Mesenchymal stem cell (in vitro differentiated cells and primary cell): Measurements from ENCODE around the gene SF3A2.

Experiments
- DNase-seq: peaks from one replicate; pipeline ENCODE4 v3.0.0-alpha.2; 2013
- H2AFZ ChIP-seq: one replicate; pipeline ENCODE4 v1.6.1; 2013; ENCODE audit warnings: low read depth, mild to moderate bottlenecking, control low read depth, inconsistent platforms, low read length, moderate library complexity
- H2AK5ac ChIP-seq: 2 replicates; pipeline ENCODE4 v1.6.1; 2013; ENCODE audit warnings: low read length, moderate library complexity, mild to moderate bottlenecking, inconsistent platforms; ENCODE audit not compliant: severe bottlenecking
- H2BK120ac ChIP-seq: one replicate; pipeline ENCODE4 v1.6.1; 2013; ENCODE audit warnings: low read depth, mild to moderate bottlenecking, inconsistent platforms, low read length, moderate library complexity
- H2BK12ac ChIP-seq, 2 experiments: one replicate each; pipeline ENCODE4 v1.6.1; 2013; ENCODE audit warnings: inconsistent platforms in 2 of 2, low read length in 2 of 2, mild to moderate bottlenecking in 2 of 2, moderate library complexity in 2 of 2, control low read depth in 1 of 2
- H2BK15ac ChIP-seq: one replicate; pipeline ENCODE4 v1.6.1; 2013; ENCODE audit warnings: mild to moderate bottlenecking, low read depth, inconsistent platforms; ENCODE audit not compliant: poor library complexity, severe bottlenecking
- H2BK5ac ChIP-seq: 2 replicates; pipeline ENCODE4 v1.6.1; 2013; ENCODE audit warnings: low read depth, mild to moderate bottlenecking, low read length, control low read depth, inconsistent platforms; ENCODE audit not compliant: poor library complexity, severe bottlenecking
- H3K14ac ChIP-seq, 2 experiments: one replicate each; pipeline ENCODE4 v1.6.1; 2013; ENCODE audit warnings: inconsistent platforms in 2 of 2, low read length in 2 of 2, control low read depth in 1 of 2, mild to moderate bottlenecking in 1 of 2, moderate library complexity in 1 of 2
- H3K18ac ChIP-seq, 2 experiments: one replicate each; pipeline ENCODE4 v1.6.1; 2013; ENCODE audit warnings: inconsistent platforms in 2 of 2, low read length in 2 of 2, control low read depth in 1 of 2, low read depth in 1 of 2, mild to moderate bottlenecking in 1 of 2
- H3K23ac ChIP-seq, 2 experiments: one replicate each; pipeline ENCODE4 v1.6.1; 2013; ENCODE audit warnings: inconsistent platforms in 2 of 2, low read length in 2 of 2, mild to moderate bottlenecking in 2 of 2, moderate library complexity in 2 of 2, control low read depth in 1 of 2
- H3K27ac ChIP-seq: 2 replicates; pipeline ENCODE4 v1.5.1; 2013; ENCODE audit warnings: mild to moderate bottlenecking, moderate library complexity, low read length, control low read depth, inconsistent platforms; ENCODE audit not compliant: poor library complexity, severe bottlenecking
- H3K27me3 ChIP-seq, 2 experiments: 2 replicates each; pipeline versions ENCODE4 v1.6.1 to v1.7.0; 2013; ENCODE audit warnings: low read length in 2 of 2, mild to moderate bottlenecking in 2 of 2, moderate library complexity in 2 of 2, control low read depth in 1 of 2, inconsistent platforms in 1 of 2; ENCODE audit not compliant: control insufficient read depth in 1 of 2, insufficient read depth in 1 of 2
- H3K36me3 ChIP-seq, 2 experiments: 2 replicates each; pipeline versions ENCODE4 v1.6.1 to v1.7.0; 2013; ENCODE audit warnings: low read length in 2 of 2, control low read depth in 1 of 2, inconsistent platforms in 1 of 2, low read depth in 1 of 2, mild to moderate bottlenecking in 1 of 2; ENCODE audit not compliant: insufficient read depth in 2 of 2, control insufficient read depth in 1 of 2
- H3K4ac ChIP-seq, 2 experiments: one replicate each; pipeline ENCODE4 v1.6.1; 2013; ENCODE audit warnings: inconsistent platforms in 2 of 2, low read length in 2 of 2, mild to moderate bottlenecking in 2 of 2, moderate library complexity in 2 of 2, control low read depth in 1 of 2, low read depth in 1 of 2
- H3K4me1 ChIP-seq: 2 replicates; pipeline ENCODE4 v1.6.1; 2013; ENCODE audit warnings: low read depth, low read length, control low read depth; ENCODE audit not compliant: control insufficient read depth, insufficient read depth
- H3K4me2 ChIP-seq: 2 replicates; pipeline ENCODE4 v1.6.1; 2013; ENCODE audit warnings: low read length, mild to moderate bottlenecking, inconsistent platforms; ENCODE audit not compliant: poor library complexity, severe bottlenecking
- H3K4me3 ChIP-seq, 2 experiments: 2 replicates each; pipeline versions ENCODE4 v1.5.1 to v1.7.0; 2013; ENCODE audit warnings: low read length in 2 of 2, mild to moderate bottlenecking in 2 of 2, control low read depth in 1 of 2, low read depth in 1 of 2; ENCODE audit not compliant: insufficient read depth in 1 of 2
- H3K79me1 ChIP-seq: replicated peaks from 2 replicates; pipeline ENCODE4 v1.6.1; 2013; ENCODE audit warnings: mild to moderate bottlenecking, control low read depth, low read length, inconsistent platforms; ENCODE audit not compliant: poor library complexity, severe bottlenecking
- H3K9ac ChIP-seq: 2 replicates; pipeline ENCODE4 v1.7.0; 2013; ENCODE audit warnings: mild to moderate bottlenecking, low read length, moderate library complexity
- H3K9me3 ChIP-seq: 2 replicates; pipeline ENCODE4 v1.7.0; 2013; ENCODE audit warnings: mild to moderate bottlenecking, low read length; ENCODE audit not compliant: control insufficient read depth
- H4K8ac ChIP-seq: one replicate; pipeline ENCODE4 v1.6.1; 2013; ENCODE audit warnings: inconsistent platforms, mild to moderate bottlenecking, low read length, moderate library complexity
- H4K91ac ChIP-seq: one replicate; pipeline ENCODE4 v1.6.1; 2013; ENCODE audit warnings: mild to moderate bottlenecking, low read length, inconsistent platforms
- WGBS: methylation state at CpG from one replicate; pipeline ENCODE4 v1.1.7; 2013; ENCODE audit warnings: mixed read lengths; 5-methylcytosine and 5-hydroxymethylcytosine counted together

The SF3A2 gene

GRCh38 chr19:2197270-2197669 lies 39.4 kb upstream of the SF3A2 start:
- Histone ChIP-seq H3K79me1 (peaks cover 37% of the 10 kb centered on the region), H3K4me1 (peaks cover 28% of the 10 kb centered on the region), H3K4ac (no peak overlapping the region), H4K91ac (peak overlapping the region; percentile 12), H2BK120ac (no peak overlapping the region), H2BK5ac (no peak overlapping the region), H2BK12ac (no peak overlapping the region), H3K36me3 (peaks cover 85 to 97% of the 10 kb centered on the region in 2 experiments), H2AFZ (no peak overlapping the region), H3K9ac (no peak overlapping the region), H3K9me3 (no peaks in the 10 kb centered on the region), H2AK5ac (no peak overlapping the region), H3K4me3 (no peak overlapping the region), H3K27ac (no peak overlapping the region), H4K8ac (peak overlapping the region; percentile 28), H3K23ac (no peak overlapping the region), H3K18ac (no peak overlapping the region), H2BK15ac (no peak overlapping the region), H3K14ac (no peak overlapping the region), H3K4me2 (no peak overlapping the region), H3K27me3 (no peaks in the 10 kb centered on the region)
- no peak for DNase-seq
- 97% methylated on average over 15 of the region's 15 CpGs for WGBS

GRCh38 chr19:2198317-2198716 lies 38.3 kb upstream of the SF3A2 start:
- 94% methylated on average over 20 of the region's 22 CpGs for WGBS
- Histone ChIP-seq H3K36me3 (peaks cover 84 to 96% of the 10 kb centered on the region in 2 experiments), H3K79me1 (peaks cover 36% of the 10 kb centered on the region), H2AFZ (no peak overlapping the region), H3K18ac (no peak overlapping the region), H3K4me1 (peaks cover 28% of the 10 kb centered on the region), H2BK5ac (no peak overlapping the region), H2BK120ac (no peak overlapping the region), H4K8ac (no peak overlapping the region), H3K4me3 (no peak overlapping the region), H2BK15ac (no peak overlapping the region), H3K27me3 (no peaks in the 10 kb centered on the region), H3K27ac (no peak overlapping the region), H2AK5ac (no peak overlapping the region), H3K4me2 (no peak overlapping the region), H3K4ac (no peak overlapping the region), H3K9ac (no peak overlapping the region), H4K91ac (no peak overlapping the region), H2BK12ac (no peak overlapping the region), H3K9me3 (no peaks in the 10 kb centered on the region), H3K23ac (no peak overlapping the region), H3K14ac (no peak overlapping the region)
- no peak for DNase-seq

DNA sequence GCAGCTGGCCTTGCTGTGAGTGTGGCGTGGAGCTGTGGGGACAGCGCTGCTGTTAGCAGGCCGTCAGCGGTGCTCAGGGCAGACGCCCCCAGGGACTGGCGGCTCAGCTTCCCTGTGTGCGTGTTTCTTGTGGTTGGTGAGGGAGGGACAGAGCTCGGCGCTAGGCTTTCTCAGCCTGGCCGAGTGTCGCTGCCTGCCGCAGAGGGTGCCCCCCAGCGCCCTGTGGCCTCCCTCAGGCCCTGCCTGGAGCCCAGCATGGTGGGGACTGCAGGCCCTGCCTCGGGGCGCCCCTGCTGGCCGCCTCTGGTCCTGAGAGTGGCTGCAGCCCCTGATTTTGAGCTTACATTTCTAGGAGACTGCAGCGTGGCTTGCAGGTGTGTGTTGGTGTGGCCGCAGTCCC lies 37.4 kb upstream of the SF3A2 start:
- no peak overlapping the region for H2AFZ ChIP-seq
- no peak overlapping the region for H2BK12ac ChIP-seq
- no peak for DNase-seq
- H3K27ac ChIP-seq, result no peak overlapping the region
- H3K23ac ChIP-seq, result no peak overlapping the region
- H4K91ac ChIP-seq, result no peak overlapping the region
- 77% methylated on average over 17 of the region's 18 CpGs for WGBS
- H3K4me2 ChIP-seq, result no peak overlapping the region
- peaks cover 86 to 96% of the 10 kb centered on the region in 2 experiments for H3K36me3 ChIP-seq
- H3K4me1 ChIP-seq, result peaks cover 34% of the 10 kb centered on the region
- peaks cover 41% of the 10 kb centered on the region for H3K79me1 ChIP-seq
- H3K18ac ChIP-seq, result no peak overlapping the region
- H3K4me3 ChIP-seq, result no peak overlapping the region
- no peak overlapping the region for H3K4ac ChIP-seq
- no peak overlapping the region for H4K8ac ChIP-seq
- no peaks in the 10 kb centered on the region for H3K27me3 ChIP-seq
- no peak overlapping the region for H2AK5ac ChIP-seq
- no peak overlapping the region for H2BK120ac ChIP-seq
- H3K14ac ChIP-seq, result no peak overlapping the region
- no peak overlapping the region for H2BK15ac ChIP-seq
- H3K9ac ChIP-seq, result no peak overlapping the region
- no peaks in the 10 kb centered on the region for H3K9me3 ChIP-seq
- no peak overlapping the region for H2BK5ac ChIP-seq

- Histone ChIP-seq H3K4me2 (no peak overlapping the region), H3K79me1 (peaks cover 38% of the 10 kb centered on the region), H3K4me3 (no peak overlapping the region), H3K9me3 (no peaks in the 10 kb centered on the region), H2BK12ac (no peak overlapping the region), H2AK5ac (no peak overlapping the region), H2BK15ac (no peak overlapping the region), H3K36me3 (peaks cover 85 to 93% of the 10 kb centered on the region in 2 experiments), H4K91ac (no peak overlapping the region), H3K14ac (no peak overlapping the region), H3K4ac (no peak overlapping the region), H3K18ac (no peak overlapping the region), H3K4me1 (peaks cover 39% of the 10 kb centered on the region), H2AFZ (no peak overlapping the region), H2BK120ac (no peak overlapping the region), H3K27me3 (no peaks in the 10 kb centered on the region), H4K8ac (no peak overlapping the region), H3K27ac (no peak overlapping the region), H2BK5ac (no peak overlapping the region), H3K23ac (no peak overlapping the region), H3K9ac (no peak overlapping the region)
- 98% methylated on average over 37 of the region's 37 CpGs for WGBS
- DNase-seq, result no peak
These were observed 36.6 kb upstream of the SF3A2 start for GRCh38 chr19:2199861-2200623.
